Endodermal cell (in vitro differentiated cells): Measurements from ENCODE around the gene DSCAML1. TPM values are rescaled to one million over a fixed set of nuclear protein-coding genes. Genes with fewer than 3 reads are reported as not detected.

Source experiments
- DNase-seq: peaks from one replicate; pipeline ENCODE4 v3.0.0-alpha.2; 2017
- H3K27ac ChIP-seq: 2 replicates; pipeline ENCODE4 v1.5.1; 2013; ENCODE audit warnings: mild to moderate bottlenecking, low read depth, low read length, moderate library complexity
- H3K27me3 ChIP-seq: 2 replicates; pipeline ENCODE4 v1.6.1; 2013; ENCODE audit warnings: mild to moderate bottlenecking, low read length, moderate library complexity; ENCODE audit not compliant: insufficient read depth, control insufficient read depth, poor library complexity, severe bottlenecking
- H3K36me3 ChIP-seq: 2 replicates; pipeline ENCODE4 v1.7.0; 2013; ENCODE audit warnings: mild to moderate bottlenecking, low read length, moderate library complexity; ENCODE audit not compliant: control insufficient read depth, insufficient read depth
- H3K4me1 ChIP-seq: one replicate; pipeline ENCODE4 v1.7.0; 2013; ENCODE audit warnings: low read length; ENCODE audit not compliant: control insufficient read depth, insufficient read depth
- H3K4me3 ChIP-seq: 2 replicates; pipeline ENCODE4 v1.5.1; 2013; ENCODE audit warnings: mild to moderate bottlenecking, low read length, moderate library complexity
- H3K9ac ChIP-seq: 2 replicates; pipeline ENCODE4 v1.6.1; 2013; ENCODE audit warnings: mild to moderate bottlenecking, low read length, moderate library complexity; ENCODE audit not compliant: poor library complexity, severe bottlenecking; ENCODE audit errors: extremely low read depth
- H3K9me3 ChIP-seq: 2 replicates; pipeline ENCODE4 v1.6.1; 2013; ENCODE audit warnings: mild to moderate bottlenecking, low read length, moderate library complexity; ENCODE audit not compliant: control insufficient read depth
- H3K27ac Mint-ChIP-seq: 2 replicates; pipeline ENCODE4 v1.8.0; 2020; ENCODE audit warnings: mixed read lengths
- H3K27me3 Mint-ChIP-seq: 2 replicates; pipeline ENCODE4 v1.8.0; 2021; ENCODE audit warnings: mild to moderate bottlenecking, mixed read lengths; ENCODE audit not compliant: insufficient read depth
- H3K36me3 Mint-ChIP-seq: 2 replicates; pipeline ENCODE4 v1.8.0; 2020; ENCODE audit warnings: low read depth, mixed read lengths
- H3K4me1 Mint-ChIP-seq: 2 replicates; pipeline ENCODE4 v1.8.0; 2020; ENCODE audit warnings: mixed read lengths
- H3K4me3 Mint-ChIP-seq: 2 replicates; pipeline ENCODE4 v1.8.0; 2020; ENCODE audit warnings: mild to moderate bottlenecking, moderate library complexity, mixed read lengths
- H3K9me3 Mint-ChIP-seq: 2 replicates; pipeline ENCODE4 v1.8.0; 2020; ENCODE audit warnings: mild to moderate bottlenecking, mixed read lengths
- CTCF ChIP-seq: fragments of 200-600 bp; sonication (generic); conservative IDR thresholded peaks from 2 replicates; pipeline ENCODE4 v1.5.0; 2021; ENCODE audit warnings: antibody characterized with exemption, mild to moderate bottlenecking
- WGBS, 2 experiments: methylation state at CpG; one replicate each; pipeline versions ENCODE4 v1.1.5 to v1.1.7; 2013; ENCODE audit warnings: missing lambda C conversion rate in 2 of 2, mixed read lengths in 1 of 2; ENCODE audit not compliant: insufficient coverage in 1 of 2, insufficient read length in 1 of 2; 5-methylcytosine and 5-hydroxymethylcytosine counted together
- total RNA-seq, 2 donors: library from RNA; stranded (reverse); fragmentation: NEBNext Ultra II Directional in 1 of 2; extraction: Animal tissue kit (Norgen Biotek cat#: 25700) in 1 of 2; gene quantifications; 2 replicates in 1 of 2; 3 replicates in 1 of 2; pipeline ENCODE4 v1.2.1, GENCODE V29; 2021

Gene DSCAML1
- total RNA-seq, 2 donors from 2014 or later, result 5.6 to 10.9 TPM

GRCh38 chr11:117770061-117770460 is 27.0 kb downstream of the DSCAML1 start:
- Histone ChIP-seq H3K36me3 (no peaks in the 10 kb centered on the region), H3K9me3 (no peaks in the 10 kb centered on the region), H3K9ac (no peak overlapping the region), H3K4me1 (peaks cover 4% of the 10 kb centered on the region), H3K4me3 (no peak overlapping the region), H3K27ac (no peak overlapping the region), H3K27me3 (peaks cover 18% of the 10 kb centered on the region)
- Mint-ChIP-seq H3K4me3 (no peak overlapping the region), H3K27me3 (peaks cover 3% of the 10 kb centered on the region), H3K4me1 (peaks cover 2% of the 10 kb centered on the region), H3K36me3 (no peaks in the 10 kb centered on the region), H3K9me3 (no peaks in the 10 kb centered on the region), H3K27ac (no peak overlapping the region)
- WGBS, 2 experiments, result 89 to 93% methylated on average over 4 of the region's 4 CpGs
- no peak for DNase-seq
- no peak for TF ChIP-seq CTCF

- Histone ChIP-seq H3K27me3 (peaks cover 13% of the 10 kb centered on the region), H3K9ac (no peak overlapping the region), H3K27ac (no peak overlapping the region), H3K4me3 (no peak overlapping the region), H3K4me1 (peaks cover 4% of the 10 kb centered on the region), H3K36me3 (no peaks in the 10 kb centered on the region), H3K9me3 (no peaks in the 10 kb centered on the region)
- peaks cover 2% of the 10 kb centered on the region for H3K4me1 Mint-ChIP-seq
- H3K36me3 Mint-ChIP-seq, result no peaks in the 10 kb centered on the region
- 100% methylated on average over 2 of the region's 2 CpGs for WGBS, 2 experiments
- no peak overlapping the region for H3K27ac Mint-ChIP-seq
- TF ChIP-seq CTCF, result no peak
- peaks cover 3% of the 10 kb centered on the region for H3K27me3 Mint-ChIP-seq
- H3K9me3 Mint-ChIP-seq, result no peaks in the 10 kb centered on the region
- DNase-seq, result no peak
- no peak overlapping the region for H3K4me3 Mint-ChIP-seq
Measured at GRCh38 chr11:117769533-117769932, 27.5 kb downstream of the DSCAML1 start.

GRCh38 chr11:117768506-117768905 is 28.5 kb downstream of the DSCAML1 start:
- no peaks in the 10 kb centered on the region for H3K9me3 Mint-ChIP-seq
- peaks cover 8% of the 10 kb centered on the region for H3K27me3 ChIP-seq
- TF ChIP-seq CTCF, result no peak
- no peaks in the 10 kb centered on the region for H3K36me3 ChIP-seq
- H3K9ac ChIP-seq, result no peak overlapping the region
- H3K4me1 ChIP-seq, result peaks cover 4% of the 10 kb centered on the region
- no peak overlapping the region for H3K27ac Mint-ChIP-seq
- H3K4me1 Mint-ChIP-seq, result peaks cover 7% of the 10 kb centered on the region
- H3K9me3 ChIP-seq, result no peaks in the 10 kb centered on the region
- 91% methylated on average over 2 of the region's 2 CpGs; no CpG with 5 or more reads in 1 of the 2 experiments for WGBS, 2 experiments
- no peaks in the 10 kb centered on the region for H3K36me3 Mint-ChIP-seq
- H3K4me3 ChIP-seq, result no peak overlapping the region
- H3K27ac ChIP-seq, result no peak overlapping the region
- peaks cover 3% of the 10 kb centered on the region for H3K27me3 Mint-ChIP-seq
- H3K4me3 Mint-ChIP-seq, result no peak overlapping the region
- DNase-seq, result no peak
